NCI-H69 (cell line): ENCODE measurements around the gene FRG1.
"Not testable (repeated sequence)": the region's sequence is repeated elsewhere in the genome, so short reads cannot be mapped to it uniquely, and the experiment has no call there.

Source experiments
- DNase-seq: peaks from one replicate; lab custom pipeline; 2025; lab: John Stamatoyannopoulos, UW

Gene FRG1

DNA sequence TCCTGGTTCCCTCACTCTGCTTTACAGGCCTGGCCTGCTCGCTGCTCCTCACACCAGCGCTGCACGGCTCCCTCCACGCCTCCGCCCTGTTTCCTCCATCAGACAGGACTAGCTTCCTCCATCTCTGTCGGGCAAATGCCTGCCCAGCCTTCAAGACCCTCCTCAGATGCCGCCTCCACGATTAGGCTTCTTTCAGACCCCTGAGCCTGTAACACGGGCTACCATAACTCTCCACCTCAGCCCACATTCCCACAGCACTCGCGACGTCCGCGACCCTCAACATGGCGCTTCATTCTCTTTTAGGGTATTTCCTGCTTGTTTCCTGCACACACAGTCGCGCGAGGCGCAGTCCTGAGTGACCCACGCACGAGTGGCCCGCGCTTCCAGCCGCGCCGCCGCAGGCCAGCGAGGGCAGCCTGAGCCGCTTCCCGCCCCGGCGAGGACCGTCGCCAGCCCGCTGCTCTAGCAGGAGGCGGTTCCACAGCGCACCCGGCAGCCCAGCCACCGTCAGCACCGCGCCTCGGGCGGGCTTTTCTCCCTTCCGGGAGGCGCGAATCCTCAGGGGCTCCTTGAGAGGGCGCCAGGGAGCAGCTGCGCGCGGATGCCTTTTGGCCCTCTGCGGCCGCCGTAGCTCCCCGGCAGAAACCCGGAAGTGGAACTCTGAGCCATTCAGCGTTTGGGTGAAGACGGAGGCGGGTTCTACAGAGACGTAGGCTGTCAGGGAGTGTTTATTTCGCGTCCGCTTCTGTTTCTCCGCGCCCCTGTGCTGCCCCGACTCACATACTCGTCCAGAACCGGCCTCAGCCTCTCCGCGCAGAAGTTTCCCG lies at the start of gene FRG1:
Gene FRG1, plus strand, starts transcription at position 695 of the 827 bp plus-strand sequence. CDS start 138 bp downstream, outside the sequence.
- no peak for DNase-seq

DNA sequence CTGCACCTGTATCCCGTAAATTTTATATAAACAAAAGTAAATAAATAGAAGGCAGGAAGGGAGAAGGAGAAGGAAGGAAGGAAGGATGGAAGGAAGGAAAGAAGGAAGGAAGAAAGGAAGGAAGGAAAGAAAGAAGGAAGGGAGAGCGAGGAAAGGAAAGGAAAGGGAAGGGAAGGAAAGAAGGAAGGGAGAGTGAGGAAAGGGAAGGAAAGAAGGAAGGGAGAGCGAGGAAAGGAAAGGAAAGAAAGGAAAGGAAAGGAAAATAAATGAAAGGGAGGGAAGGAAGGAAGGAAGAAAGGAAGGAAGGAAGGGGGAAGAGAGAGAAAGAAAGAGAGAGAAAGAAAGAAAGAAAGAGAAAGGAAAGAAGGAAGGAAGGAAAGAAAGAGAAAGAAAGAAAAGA lies 43.0 kb upstream of the FRG1 start:
- DNase-seq = no peak

- not testable (repeated sequence) for DNase-seq
Measured at GRCh38 chr4:189899481-189900015, 41.1 kb upstream of the FRG1 start.

DNA sequence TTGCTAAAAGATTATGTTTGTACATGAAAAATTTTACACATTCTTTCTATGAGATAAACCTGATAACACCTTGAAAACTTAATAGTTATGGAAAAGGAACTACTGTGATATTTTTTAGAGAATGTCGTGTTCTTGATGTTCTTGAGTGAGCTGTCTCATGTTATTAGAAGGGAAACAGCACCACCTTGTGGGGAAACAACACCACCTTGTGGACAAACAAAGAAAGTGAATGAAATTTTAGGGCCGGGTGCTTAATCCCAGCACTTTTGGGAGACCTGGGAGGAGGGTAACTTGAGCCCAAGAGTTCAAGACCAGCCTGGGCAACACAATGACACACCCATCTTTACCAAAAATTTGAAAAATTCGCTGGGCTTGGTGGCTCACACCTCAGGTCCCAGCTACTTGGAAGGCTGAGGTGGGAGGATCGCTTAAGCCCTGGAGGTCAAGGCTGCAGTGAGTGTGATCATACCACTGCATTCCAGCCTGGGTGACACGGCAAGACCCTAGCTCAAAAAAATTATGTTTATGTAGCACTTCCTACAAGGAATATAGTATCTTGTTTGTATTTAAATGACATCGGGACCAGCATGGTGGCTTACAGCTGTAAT lies 36.1 kb upstream of the FRG1 start:
- DNase-seq = not testable (repeated sequence)

GRCh38 chr4:189912170-189912569 lies 28.5 kb upstream of the FRG1 start:
- DNase-seq = no peak

GRCh38 chr4:189917161-189917891 lies 23.3 kb upstream of the FRG1 start:
- DNase-seq = no peak

- no peak for DNase-seq
Measured at GRCh38 chr4:189921058-189921457, 19.6 kb upstream of the FRG1 start.

DNA sequence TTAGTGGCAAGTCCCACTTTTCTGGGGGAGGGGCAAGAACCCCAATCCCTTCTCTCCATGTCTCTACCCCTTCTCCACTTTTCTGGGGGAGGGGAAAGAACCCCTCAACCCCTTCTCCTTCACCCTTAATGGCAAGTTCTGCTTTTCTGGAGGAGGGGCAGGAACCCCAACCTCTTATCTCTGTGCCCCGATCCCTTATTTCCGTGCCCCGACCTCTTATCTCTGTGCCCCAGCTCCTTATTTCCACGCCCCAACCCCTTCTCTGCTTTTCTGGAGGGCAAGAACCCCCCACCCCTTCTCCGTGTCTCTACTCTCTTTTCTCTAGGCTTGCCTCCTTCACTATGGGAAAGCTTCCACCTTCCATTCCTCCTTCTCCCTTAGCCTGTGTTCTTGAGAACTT lies 13.9 kb upstream of the FRG1 start:
- not testable (repeated sequence) for DNase-seq

- no peak for DNase-seq
Measured at GRCh38 chr4:189941005-189941450, 356 bp downstream of the FRG1 start.

- DNase-seq = not testable (repeated sequence)
Measured at GRCh38 chr4:189942412-189942811, 1.7 kb downstream of the FRG1 start.

GRCh38 chr4:189944077-189944476 lies 3.4 kb downstream of the FRG1 start:
- not testable (repeated sequence) for DNase-seq

DNA sequence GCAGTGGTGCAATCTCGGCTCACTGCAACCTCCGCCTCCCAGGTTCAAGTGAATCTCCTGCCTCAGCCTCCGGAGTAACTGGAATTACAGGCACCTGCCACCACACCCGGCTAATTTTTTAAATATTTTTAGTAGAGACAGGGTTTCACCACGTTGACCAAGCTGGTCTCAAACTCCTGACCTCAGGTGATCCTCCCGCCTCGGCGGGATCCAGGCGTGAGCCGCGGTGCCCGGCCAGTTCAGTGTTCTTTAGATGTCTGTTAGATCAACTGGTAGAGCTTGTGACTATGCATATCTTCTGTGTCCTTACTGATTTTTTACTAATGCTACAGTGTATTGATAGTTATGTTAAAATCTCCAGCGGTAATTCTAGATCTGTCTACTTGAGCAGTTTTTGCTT lies 6.2 kb downstream of the FRG1 start:
- not testable (repeated sequence) for DNase-seq

- not testable (repeated sequence) for DNase-seq
Measured at GRCh38 chr4:189948486-189948885, 7.8 kb downstream of the FRG1 start.

DNA sequence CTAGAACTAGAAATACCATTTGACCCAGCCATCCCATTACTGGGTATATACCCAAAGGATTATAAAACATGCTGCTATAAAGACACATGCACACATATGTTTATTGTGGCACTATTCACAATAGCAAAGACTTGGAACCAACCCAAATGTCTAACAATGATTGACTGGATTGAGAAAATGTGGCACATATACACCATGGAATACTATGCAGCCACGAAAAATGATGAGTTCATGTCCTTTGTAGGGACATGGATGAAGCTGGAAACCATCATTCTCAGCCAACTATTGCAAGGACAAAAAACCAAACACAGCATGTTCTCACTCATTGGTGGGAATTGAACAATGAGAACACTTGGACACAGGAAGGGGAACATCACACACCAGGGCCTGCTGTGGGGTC lies 28.6 kb downstream of the FRG1 start:
- DNase-seq = not testable (repeated sequence)

DNA sequence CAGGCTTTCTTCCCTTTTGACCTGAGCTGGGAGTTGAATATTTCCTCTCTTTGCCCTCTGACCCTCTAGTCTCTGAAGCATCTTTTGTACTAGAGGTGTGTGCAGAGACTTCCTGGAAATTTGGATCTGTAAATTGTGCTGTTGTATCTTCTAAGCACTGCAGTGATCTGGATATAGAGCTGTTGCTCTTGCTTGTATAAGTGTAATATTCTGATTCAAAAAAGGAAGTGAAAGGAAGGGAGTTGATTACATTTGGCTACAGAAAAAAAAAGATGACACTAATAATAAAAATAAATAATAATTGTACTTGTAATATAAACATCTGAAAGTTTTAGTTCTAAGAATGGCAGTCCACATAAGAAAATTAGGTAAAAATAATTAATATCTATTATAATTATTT lies 33.0 kb downstream of the FRG1 start:
- no peak for DNase-seq

GRCh38 chr4:189974056-189974455 lies 33.4 kb downstream of the FRG1 start:
- no peak for DNase-seq

GRCh38 chr4:189979196-189980047 lies 38.8 kb downstream of the FRG1 start:
- DNase-seq = no peak

- not testable (repeated sequence) for DNase-seq
Measured at GRCh38 chr4:189980292-189980691, 39.6 kb downstream of the FRG1 start.

GRCh38 chr4:189981970-189982369 lies 41.3 kb downstream of the FRG1 start:
- DNase-seq = no peak

- DNase-seq = not testable (repeated sequence)
Measured at GRCh38 chr4:189983916-189984526, 43.3 kb downstream of the FRG1 start.

GRCh38 chr4:189984661-189985060 lies 44.0 kb downstream of the FRG1 start:
- DNase-seq = not testable (repeated sequence)
